H1 (cell line): Measurements from ENCODE around the gene SLC18A3. TPM values are rescaled to one million over a fixed set of nuclear protein-coding genes. Genes with fewer than 3 reads are reported as not detected.

Source experiments
- CTCF ChIA-PET: fragments of 300-600 bp; sonication (Branson Sonifier 250); formaldehyde crosslinking; loops from one replicate; lab custom pipeline; 2021; ENCODE audit not compliant: partially characterized antibody; lab: Charles Lee
- POLR2A ChIA-PET: fragments of 300-600 bp; sonication (Branson Sonifier 250); formaldehyde crosslinking; loops from one replicate; lab custom pipeline; 2021; ENCODE audit warnings: inconsistent platforms; ENCODE audit not compliant: partially characterized antibody; lab: Charles Lee
- DNase-seq, 2 experiments: peaks; one replicate each; pipeline versions ENCODE4 v3.0.0 to v3.0.0-alpha.2; 2010 to 2022; ENCODE audit warnings: low spot score in 2 of 2, low read depth in 1 of 2, mixed read lengths in 1 of 2
- FAIRE-seq: peaks from 2 replicates; lab custom pipeline; 2011; peaks lifted over from hg19 to GRCh38; lab: Jason Lieb, UNC
- H2AFZ ChIP-seq: 2 replicates; pipeline ENCODE4 v1.8.1; 2012; ENCODE audit warnings: low read length, inconsistent platforms
- H2AK5ac ChIP-seq: 2 replicates; pipeline ENCODE4 v1.6.1; 2013; ENCODE audit warnings: low read depth, low read length
- H2BK120ac ChIP-seq: replicated peaks from 2 replicates; pipeline ENCODE3; 2013; ENCODE audit warnings: low read depth, low read length, inconsistent platforms
- H2BK12ac ChIP-seq: 2 replicates; pipeline ENCODE4 v1.6.1; 2013; ENCODE audit warnings: low read depth, low read length
- H2BK15ac ChIP-seq: 2 replicates; pipeline ENCODE4 v1.6.1; 2013; ENCODE audit warnings: low read length
- H2BK20ac ChIP-seq: 2 replicates; pipeline ENCODE4 v1.6.1; 2013; ENCODE audit warnings: low read length
- H2BK5ac ChIP-seq: 2 replicates; pipeline ENCODE4 v1.6.1; 2013; ENCODE audit warnings: low read depth, low read length
- H3K14ac ChIP-seq: 2 replicates; pipeline ENCODE4 v1.6.1; 2013; ENCODE audit warnings: inconsistent platforms; ENCODE audit not compliant: insufficient read length
- H3K18ac ChIP-seq: 2 replicates; pipeline ENCODE4 v1.6.1; 2013; ENCODE audit warnings: low read length; ENCODE audit errors: extremely low read depth
- H3K23ac ChIP-seq: 2 replicates; pipeline ENCODE4 v1.6.1; 2013; ENCODE audit warnings: inconsistent platforms; ENCODE audit not compliant: insufficient read length
- H3K23me2 ChIP-seq: 2 replicates; pipeline ENCODE4 v1.6.1; 2013; ENCODE audit warnings: low read depth, low read length
- H3K27ac ChIP-seq: 2 replicates; pipeline ENCODE4 v1.6.1; 2011; ENCODE audit warnings: low read depth, low read length, inconsistent platforms
- H3K27me3 ChIP-seq, 4 experiments: replicated peaks in 1 of 4; 1 replicate in 1 of 4; 2 replicates in 3 of 4; pipeline versions ENCODE4 v1.6.1 to v1.8.1; 2011 to 2013; ENCODE audit warnings: low read length in 3 of 4, mild to moderate bottlenecking in 3 of 4, inconsistent platforms in 2 of 4, mixed read lengths in 2 of 4, moderate library complexity in 1 of 4; ENCODE audit not compliant: control insufficient read depth in 3 of 4, insufficient read depth in 3 of 4; ENCODE audit errors: extremely low read depth in 1 of 4
- H3K36me3 ChIP-seq, 4 experiments: 2 replicates each; pipeline versions ENCODE4 v1.6.1 to v1.8.1; 2011 to 2013; ENCODE audit warnings: mild to moderate bottlenecking in 4 of 4, low read length in 3 of 4, moderate library complexity in 2 of 4, control low read depth in 1 of 4, inconsistent platforms in 1 of 4; ENCODE audit not compliant: insufficient read depth in 4 of 4, control insufficient read depth in 2 of 4
- H3K4ac ChIP-seq: replicated peaks from 2 replicates; pipeline ENCODE3; 2013; ENCODE audit warnings: low read length, low read depth, mixed read lengths, inconsistent platforms; ENCODE audit not compliant: insufficient read length
- H3K4me1 ChIP-seq, 4 experiments: replicated peaks in 1 of 4; 1 replicate in 1 of 4; 2 replicates in 3 of 4; pipeline versions ENCODE4 v1.6.1 to v1.8.1; 2011 to 2013; ENCODE audit warnings: low read length in 3 of 4, inconsistent platforms in 2 of 4, mixed read lengths in 1 of 4; ENCODE audit not compliant: insufficient read depth in 4 of 4, control insufficient read depth in 3 of 4
- H3K4me2 ChIP-seq, 2 experiments: 2 replicates each; pipeline versions ENCODE4 v1.6.1 to v1.8.1; 2011 to 2013; ENCODE audit warnings: low read depth in 2 of 2, low read length in 2 of 2, control low read depth in 1 of 2, inconsistent platforms in 1 of 2, mild to moderate bottlenecking in 1 of 2; ENCODE audit not compliant: insufficient read depth in 1 of 2
- H3K4me3 ChIP-seq, 4 experiments: fragments of 200-600, 300-600 bp in 1 of 4; sonication (generic), shearing (Covaris generic), sonication (Bioruptor Twin) in 1 of 4; 2 replicates each; pipeline versions ENCODE4 v1.5.1 to v1.8.1; 2011 to 2016; ENCODE audit warnings: low read length in 4 of 4, low read depth in 3 of 4, control low read depth in 2 of 4, inconsistent platforms in 2 of 4, mild to moderate bottlenecking in 2 of 4, mixed read lengths in 1 of 4, moderate library complexity in 1 of 4; ENCODE audit not compliant: insufficient read depth in 2 of 4; ENCODE audit errors: extremely low read depth in 1 of 4
- H3K56ac ChIP-seq: replicated peaks from 2 replicates; pipeline ENCODE3; 2013; ENCODE audit warnings: low read depth, mild to moderate bottlenecking, mixed read lengths, low read length, inconsistent platforms; ENCODE audit not compliant: insufficient read length
- H3K79me1 ChIP-seq: 2 replicates; pipeline ENCODE4 v1.6.1; 2013; ENCODE audit warnings: low read depth, low read length, control low read depth
- H3K79me2 ChIP-seq, 2 experiments: 2 replicates each; pipeline versions ENCODE4 v1.6.1 to v1.8.1; 2012 to 2013; ENCODE audit warnings: low read length in 2 of 2, mild to moderate bottlenecking in 2 of 2, inconsistent platforms in 1 of 2; ENCODE audit not compliant: insufficient read depth in 2 of 2, control insufficient read depth in 1 of 2
- H3K9ac ChIP-seq, 4 experiments: replicated peaks in 1 of 4; 1 replicate in 1 of 4; 2 replicates in 3 of 4; pipeline versions ENCODE4 v1.6.1 to v1.8.1; 2011 to 2013; ENCODE audit warnings: low read depth in 3 of 4, low read length in 3 of 4, control low read depth in 2 of 4, mild to moderate bottlenecking in 2 of 4, moderate library complexity in 2 of 4, inconsistent platforms in 1 of 4; ENCODE audit errors: extremely low read depth in 1 of 4
- H3K9me3 ChIP-seq, 2 experiments: 2 replicates each; pipeline versions ENCODE4 v1.6.1 to v1.8.1; 2012 to 2013; ENCODE audit warnings: mild to moderate bottlenecking in 2 of 2, moderate library complexity in 2 of 2, control low read depth in 1 of 2, inconsistent platforms in 1 of 2, low read depth in 1 of 2, low read length in 1 of 2, mixed read lengths in 1 of 2; ENCODE audit not compliant: insufficient read depth in 2 of 2
- H4K20me1 ChIP-seq, 2 experiments: replicated peaks in 1 of 2; 2 replicates each; pipeline versions ENCODE3 to v1.8.1; 2011 to 2013; ENCODE audit warnings: inconsistent platforms in 2 of 2, low read length in 2 of 2, mild to moderate bottlenecking in 1 of 2; ENCODE audit not compliant: insufficient read depth in 2 of 2, control insufficient read depth in 1 of 2
- H4K5ac ChIP-seq: 2 replicates; pipeline ENCODE4 v1.6.1; 2013; ENCODE audit warnings: low read length, low read depth, mixed read lengths, inconsistent platforms; ENCODE audit not compliant: insufficient read length
- H4K8ac ChIP-seq: 2 replicates; pipeline ENCODE4 v1.8.0; 2013; ENCODE audit warnings: mild to moderate bottlenecking, moderate library complexity, low read length, inconsistent platforms; ENCODE audit not compliant: insufficient read depth; ENCODE audit errors: extremely low read depth
- H4K91ac ChIP-seq: replicated peaks from 2 replicates; pipeline ENCODE3; 2013; ENCODE audit warnings: low read length, mixed read lengths, inconsistent platforms; ENCODE audit not compliant: insufficient read length
- ATF3 ChIP-seq: IDR thresholded peaks from 2 replicates; pipeline ENCODE4 v1.6.1; 2011; ENCODE audit warnings: low read depth, mild to moderate bottlenecking, low read length; ENCODE audit not compliant: insufficient read depth
- RFX5 ChIP-seq: IDR thresholded peaks from 2 replicates; pipeline ENCODE4 v1.6.1; 2011; ENCODE audit warnings: low read depth, low read length, improper control_type of control experiment, borderline replicate concordance
- SAP30 ChIP-seq: fragments of 300-600 bp; sonication (generic); IDR thresholded peaks from 2 replicates; pipeline ENCODE4 v1.7.1; 2012; ENCODE audit warnings: low read length, moderate library complexity, mild to moderate bottlenecking, inconsistent platforms; ENCODE audit not compliant: insufficient read depth, insufficient replicate concordance
- SUZ12 ChIP-seq: fragments of 200-600 bp; sonication (generic); IDR thresholded peaks from 2 replicates; pipeline ENCODE4 v1.6.1; 2012; ENCODE audit warnings: mild to moderate bottlenecking, inconsistent platforms, low read length, moderate library complexity, mixed read lengths
- WGBS, 2 experiments: shearing (Covaris generic) in 1 of 2; methylation state at CpG; one replicate each; pipeline versions ENCODE4 v1.1.6 to v1.1.7; 2013 to 2015; ENCODE audit warnings: low lambda C conversion rate in 2 of 2, mixed read lengths in 2 of 2, inconsistent platforms in 1 of 2, low coverage in 1 of 2, missing lambda C conversion rate in 1 of 2; ENCODE audit not compliant: insufficient replicate concordance in 2 of 2, insufficient coverage in 1 of 2, insufficient read length in 1 of 2; ENCODE audit errors: extremely low coverage in 1 of 2, missing lambda C conversion rate in 1 of 2; 5-methylcytosine and 5-hydroxymethylcytosine counted together
- polyA plus RNA-seq, 7 experiments: library from polyadenylated mRNA; depleted of rRNA in 3 of 7; stranded (reverse) in 5 of 7; unstranded in 2 of 7; fragments of >200 nt in 5 of 7; fragments of 200-250 nt in 2 of 7; gene quantifications; 1 replicate in 5 of 7; 2 replicates in 1 of 7; 4 replicates in 1 of 7; pipeline versions ENCODE4 v1.2.1 to v1.2.3, GENCODE V29; 2011 to 2013; ENCODE audit warnings: missing spikeins in 2 of 7, mixed read lengths in 2 of 7
- total RNA-seq: library from RNA; stranded (reverse); fragmentation: NEBNext Ultra II Directional; extraction: Animal tissue kit (Norgen Biotek cat#: 25700); gene quantifications from 2 replicates; pipeline ENCODE4 v1.2.1, GENCODE V29; 2021

SLC18A3 gene
- total and polyA plus RNA-seq, 2 of the 8 experiments (the other 6 are each of a cell fraction or from before 2014, with no cell fraction given): 0.17 TPM; not detected in 1

- Histone ChIP-seq H2BK12ac (no peak overlapping the region), H3K79me1 (no peaks in the 10 kb centered on the region), H3K4ac (no peak overlapping the region), H4K20me1 (no peaks in the 10 kb centered on the region), H3K4me3 (no peak overlapping the region), H3K4me1 (peaks cover 0 to 4% (median 1%) of the 10 kb centered on the region in 4 experiments; a peak in 3 of 7 replicates), H3K27me3 (peaks cover 0 to 2% (median 0%) of the 10 kb centered on the region in 4 experiments; a peak in 2 of 7 replicates), H3K9me3 (no peaks in the 10 kb centered on the region), H2BK120ac (no peak overlapping the region), H2BK5ac (no peak overlapping the region), H4K8ac (no peak overlapping the region), H4K91ac (no peak overlapping the region), H3K18ac (no peak overlapping the region; the same call in 1 of the 2 replicates), H3K36me3 (no peaks in the 10 kb centered on the region), H3K9ac (no peak overlapping the region), H3K4me2 (no peak overlapping the region), H3K79me2 (no peaks in the 10 kb centered on the region), H2BK20ac (no peak overlapping the region), H2AK5ac (no peak overlapping the region), H4K5ac (no peak overlapping the region), H3K14ac (no peak overlapping the region), H3K23ac (no peak overlapping the region), H3K23me2 (no peaks in the 10 kb centered on the region), H2AFZ (no peak overlapping the region), H3K56ac (no peak overlapping the region), H2BK15ac (no peak overlapping the region), H3K27ac (no peak overlapping the region)
- WGBS, 2 experiments: 83% methylated on average over 15 of the region's 15 CpGs; no CpG with 5 or more reads in 1 of the 2 experiments
- CTCF ChIA-PET: interaction anchor here (1.0 to 1.7 kb wide), 4 partner anchors 10 to 33 kb away, joined by 3 to 5 read pairs (median 4); no protein-coding TSS in a partner anchor
- FAIRE-seq (no peak), DNase-seq (peak in 1 of 2 experiments; percentile 26)
- POLR2A ChIA-PET: no interaction called here
- TF ChIP-seq RFX5 (no peak), ATF3 (no peak), SUZ12 (no peak), SAP30 (no peak)
These were observed 42.5 kb downstream of the SLC18A3 start for GRCh38 chr10:49652421-49653272.
